ENCODE results near the gene SPATA6.

The SPATA6 gene

DNA sequence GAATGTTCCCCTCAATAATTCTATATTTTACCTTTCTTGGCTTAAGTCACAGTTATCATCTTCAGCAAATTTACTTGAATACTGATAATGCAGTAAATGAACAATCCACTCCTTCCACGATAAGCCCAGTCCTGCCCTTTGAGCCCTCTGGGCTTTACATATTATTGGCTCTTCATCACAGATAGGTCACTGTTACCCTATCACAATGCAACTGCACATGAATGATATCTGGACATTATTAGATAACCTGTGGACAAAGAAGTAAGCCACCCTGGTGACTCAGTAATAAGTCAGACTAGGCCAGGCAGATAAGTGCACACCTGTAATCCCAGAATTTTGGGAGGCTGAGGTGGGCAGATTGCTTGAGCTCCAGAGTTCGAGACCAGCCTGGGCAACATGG is 69.4 kb downstream of the SPATA6 start:
- Histone ChIP-seq H2BK12ac (ENCODE audit: low read length) (no peak overlapping the region), H2BK120ac (ENCODE audit: low read depth, low read length) (no peak overlapping the region), H2AFZ (ENCODE audit: low read length) (no peak overlapping the region), H3K27ac (replicated peaks; ENCODE audit: low read length) (no peak overlapping the region), H4K91ac (ENCODE audit: low read depth, low read length, poor library complexity) (no peak overlapping the region), H3K27me3 (ENCODE audit: control insufficient read depth in 3 of 3, insufficient read depth in 3 of 3, low read depth in 1 of 3, low read length in 3 of 3) (no peaks in the 10 kb centered on the region), H4K8ac (ENCODE audit: low read depth, low read length) (no peak overlapping the region), H2AK5ac (ENCODE audit: low read depth, low read length) (no peak overlapping the region), H3K9ac (ENCODE audit: low read depth, low read length, poor library complexity) (no peak overlapping the region), H3K4me2 (ENCODE audit: insufficient read depth, low read length, poor library complexity, severe bottlenecking) (no peak overlapping the region), H3K4me1 (ENCODE audit: control insufficient read depth in 2 of 2, insufficient read depth in 1 of 2, low read depth in 1 of 2, low read length in 2 of 2) (no peaks in the 10 kb centered on the region), H3K9me3 (replicated peaks in 1 of 2; ENCODE audit: control insufficient read depth in 2 of 2, insufficient read depth in 1 of 2, low read depth in 1 of 2, low read length in 2 of 2) (no peaks in the 10 kb centered on the region), H3K36me3 (replicated peaks in 1 of 2; ENCODE audit: control insufficient read depth in 2 of 2, insufficient read depth in 2 of 2, low read length in 2 of 2) (peaks cover 1 to 3% of the 10 kb centered on the region in 2 donors), H3K14ac (ENCODE audit: low read length) (no peak overlapping the region), H3K79me1 (ENCODE audit: low read depth, low read length) (no peaks in the 10 kb centered on the region), H3K23ac (ENCODE audit: low read depth, low read length, poor library complexity) (no peak overlapping the region), H3K18ac (ENCODE audit: low read length) (no peak overlapping the region), H2BK15ac (ENCODE audit: low read length) (no peak overlapping the region), H3K4ac (ENCODE audit: low read length) (no peak overlapping the region), H3K4me3 (ENCODE audit: low read length in 2 of 2) (no peak overlapping the region), H2BK5ac (ENCODE audit: low read length) (no peak overlapping the region)
- whole genome bisulfite sequencing, 2 donors (ENCODE audit: extremely low coverage in 2 of 2, insufficient read length in 2 of 2, insufficient replicate concordance in 1 of 2), result no CpG with 5 or more reads among the region's 2 CpGs
- no peak for DNase-seq (ENCODE audit: low spot score)

DNA sequence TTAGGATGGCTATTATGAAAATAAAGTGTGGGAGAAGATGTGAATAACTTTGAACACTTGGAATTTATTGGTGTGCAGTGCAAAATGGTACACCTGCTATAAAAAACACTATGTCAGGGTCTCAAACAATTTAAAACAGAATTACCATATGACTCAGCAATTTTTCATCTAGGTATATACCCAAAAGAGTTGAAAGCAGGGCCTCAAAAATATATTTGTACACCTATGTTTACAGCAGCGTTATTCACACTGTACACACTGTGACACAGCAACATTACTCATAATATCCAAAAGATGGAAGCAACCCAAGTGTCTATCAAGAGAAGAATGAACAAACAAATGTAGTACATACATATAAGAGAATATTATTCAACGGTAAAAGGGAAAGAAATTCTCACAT is 75.8 kb downstream of the SPATA6 start:
- H3K27me3 ChIP-seq (ENCODE audit: control insufficient read depth in 3 of 3, insufficient read depth in 3 of 3, low read depth in 1 of 3, low read length in 3 of 3), result no peaks in the 10 kb centered on the region
- H3K9me3 ChIP-seq (replicated peaks in 1 of 2; ENCODE audit: control insufficient read depth in 2 of 2, insufficient read depth in 1 of 2, low read depth in 1 of 2, low read length in 2 of 2), result no peaks in the 10 kb centered on the region
- H2BK5ac ChIP-seq (ENCODE audit: low read length), result no peak overlapping the region
- no peak overlapping the region for H2BK15ac ChIP-seq (ENCODE audit: low read length)
- H2AFZ ChIP-seq (ENCODE audit: low read length), result no peak overlapping the region
- H4K91ac ChIP-seq (ENCODE audit: low read depth, low read length, poor library complexity), result no peak overlapping the region
- no peak overlapping the region for H2AK5ac ChIP-seq (ENCODE audit: low read depth, low read length)
- H3K14ac ChIP-seq (ENCODE audit: low read length), result no peak overlapping the region
- H2BK120ac ChIP-seq (ENCODE audit: low read depth, low read length), result no peak overlapping the region
- peaks cover 0 to 12% of the 10 kb centered on the region in 2 donors for H3K36me3 ChIP-seq (replicated peaks in 1 of 2; ENCODE audit: control insufficient read depth in 2 of 2, insufficient read depth in 2 of 2, low read length in 2 of 2)
- no peak overlapping the region for H3K4me2 ChIP-seq (ENCODE audit: insufficient read depth, low read length, poor library complexity, severe bottlenecking)
- WGBS, 2 donors (ENCODE audit: extremely low coverage in 2 of 2, insufficient read length in 2 of 2, insufficient replicate concordance in 1 of 2), result no CpG with 5 or more reads among the region's 2 CpGs
- H4K8ac ChIP-seq (ENCODE audit: low read depth, low read length), result no peak overlapping the region
- no peak overlapping the region for H3K23ac ChIP-seq (ENCODE audit: low read depth, low read length, poor library complexity)
- no peak overlapping the region for H3K9ac ChIP-seq (ENCODE audit: low read depth, low read length, poor library complexity)
- no peak overlapping the region for H2BK12ac ChIP-seq (ENCODE audit: low read length)
- no peaks in the 10 kb centered on the region for H3K79me1 ChIP-seq (ENCODE audit: low read depth, low read length)
- H3K4me1 ChIP-seq (ENCODE audit: control insufficient read depth in 2 of 2, insufficient read depth in 1 of 2, low read depth in 1 of 2, low read length in 2 of 2), result no peaks in the 10 kb centered on the region
- no peak overlapping the region for H3K27ac ChIP-seq (replicated peaks; ENCODE audit: low read length)
- H3K18ac ChIP-seq (ENCODE audit: low read length), result no peak overlapping the region
- H3K4ac ChIP-seq (ENCODE audit: low read length), result no peak overlapping the region
- no peak for DNase-seq (ENCODE audit: low spot score)
- no peak overlapping the region for H3K4me3 ChIP-seq (ENCODE audit: low read length in 2 of 2)

DNA sequence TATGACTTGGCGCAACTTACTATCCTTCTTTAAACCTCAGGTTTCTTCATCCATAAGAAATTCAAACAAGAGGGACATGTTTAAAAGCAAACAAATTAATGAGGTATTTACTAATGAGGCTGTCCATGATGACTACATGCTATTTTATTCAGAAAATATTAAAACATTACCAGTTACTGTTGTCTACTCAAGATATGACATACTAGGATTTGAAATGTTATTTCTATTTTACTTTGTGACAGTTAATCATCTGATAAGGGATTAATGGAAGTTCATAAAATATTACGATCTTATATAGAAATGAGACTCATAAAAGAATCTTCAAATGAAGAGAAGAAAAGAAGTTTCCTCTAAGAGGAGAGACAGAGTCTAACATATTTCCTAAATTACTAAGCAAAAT is 80.1 kb downstream of the SPATA6 start:
- no peak overlapping the region for H3K4me2 ChIP-seq (ENCODE audit: insufficient read depth, low read length, poor library complexity, severe bottlenecking)
- H3K4me3 ChIP-seq (ENCODE audit: low read length in 2 of 2), result no peak overlapping the region
- WGBS, 2 donors (ENCODE audit: extremely low coverage in 2 of 2, insufficient read length in 2 of 2, insufficient replicate concordance in 1 of 2), result no CpG with 5 or more reads among the region's 2 CpGs

DNA sequence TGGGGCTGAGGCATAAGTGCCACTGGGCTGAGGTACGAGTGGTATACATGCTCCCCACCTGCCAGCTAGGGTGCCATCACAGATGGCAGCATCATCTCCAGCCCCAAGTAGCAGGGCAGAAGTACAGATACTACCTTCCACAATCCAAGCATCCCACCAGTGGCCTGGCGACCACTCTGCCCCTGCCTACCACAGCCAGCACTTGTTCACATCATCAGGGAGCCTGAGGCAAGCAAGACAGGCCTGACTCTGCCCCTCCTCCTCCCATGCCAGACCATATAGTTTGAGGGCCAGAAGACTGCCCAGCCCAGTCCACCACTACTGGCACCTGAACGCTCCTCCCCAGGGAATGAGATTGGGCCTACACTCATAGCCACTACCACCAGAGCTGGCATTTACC is 84.6 kb downstream of the SPATA6 start:
- DNase-seq (ENCODE audit: low spot score), result no peak
- WGBS, 2 donors (ENCODE audit: extremely low coverage in 2 of 2, insufficient read length in 2 of 2, insufficient replicate concordance in 1 of 2), result no CpG with 5 or more reads among the region's 3 CpGs
- Histone ChIP-seq H4K91ac (ENCODE audit: low read depth, low read length, poor library complexity) (peak overlapping the region; percentile 0), H3K27me3 (ENCODE audit: control insufficient read depth in 3 of 3, insufficient read depth in 3 of 3, low read depth in 1 of 3, low read length in 3 of 3) (no peaks in the 10 kb centered on the region), H3K18ac (ENCODE audit: low read length) (no peak overlapping the region), H4K8ac (ENCODE audit: low read depth, low read length) (no peak overlapping the region), H2BK5ac (ENCODE audit: low read length) (no peak overlapping the region), H3K27ac (replicated peaks; ENCODE audit: low read length) (no peak overlapping the region), H2BK12ac (ENCODE audit: low read length) (no peak overlapping the region), H3K9ac (ENCODE audit: low read depth, low read length, poor library complexity) (no peak overlapping the region), H3K79me1 (ENCODE audit: low read depth, low read length) (peaks cover 3% of the 10 kb centered on the region), H3K9me3 (replicated peaks in 1 of 2; ENCODE audit: control insufficient read depth in 2 of 2, insufficient read depth in 1 of 2, low read depth in 1 of 2, low read length in 2 of 2) (peaks cover 0 to 6% of the 10 kb centered on the region in 2 donors), H3K4me1 (ENCODE audit: control insufficient read depth in 2 of 2, insufficient read depth in 1 of 2, low read depth in 1 of 2, low read length in 2 of 2) (no peaks in the 10 kb centered on the region), H3K36me3 (replicated peaks in 1 of 2; ENCODE audit: control insufficient read depth in 2 of 2, insufficient read depth in 2 of 2, low read length in 2 of 2) (peaks cover 4 to 13% of the 10 kb centered on the region in 2 donors), H3K4me2 (ENCODE audit: insufficient read depth, low read length, poor library complexity, severe bottlenecking) (no peak overlapping the region), H3K4me3 (ENCODE audit: low read length in 2 of 2) (no peak overlapping the region), H3K14ac (ENCODE audit: low read length) (peak overlapping the region; percentile 3), H3K23ac (ENCODE audit: low read depth, low read length, poor library complexity) (no peak overlapping the region), H2AFZ (ENCODE audit: low read length) (no peak overlapping the region), H2BK15ac (ENCODE audit: low read length) (no peak overlapping the region), H2AK5ac (ENCODE audit: low read depth, low read length) (peak overlapping the region; percentile 10), H2BK120ac (ENCODE audit: low read depth, low read length) (no peak overlapping the region), H3K4ac (ENCODE audit: low read length) (no peak overlapping the region)

More for the DNA sequence above, 80.1 kb downstream of the SPATA6 start:
- H2BK5ac ChIP-seq (ENCODE audit: low read length), result no peak overlapping the region
- no peak overlapping the region for H2BK15ac ChIP-seq (ENCODE audit: low read length)
- no peak overlapping the region for H2AFZ ChIP-seq (ENCODE audit: low read length)
- H3K9me3 ChIP-seq (replicated peaks in 1 of 2; ENCODE audit: control insufficient read depth in 2 of 2, insufficient read depth in 1 of 2, low read depth in 1 of 2, low read length in 2 of 2), result peaks cover 0 to 6% of the 10 kb centered on the region in 2 donors
- DNase-seq (ENCODE audit: low spot score), result no peak
- no peak overlapping the region for H3K4ac ChIP-seq (ENCODE audit: low read length)
- H4K8ac ChIP-seq (ENCODE audit: low read depth, low read length), result no peak overlapping the region
- H4K91ac ChIP-seq (ENCODE audit: low read depth, low read length, poor library complexity), result no peak overlapping the region
- peaks cover 3% of the 10 kb centered on the region for H3K79me1 ChIP-seq (ENCODE audit: low read depth, low read length)
- no peak overlapping the region for H2BK12ac ChIP-seq (ENCODE audit: low read length)
- no peak overlapping the region for H2BK120ac ChIP-seq (ENCODE audit: low read depth, low read length)
- H3K36me3 ChIP-seq (replicated peaks in 1 of 2; ENCODE audit: control insufficient read depth in 2 of 2, insufficient read depth in 2 of 2, low read length in 2 of 2), result peaks cover 4 to 13% of the 10 kb centered on the region in 2 donors
- no peak overlapping the region for H3K18ac ChIP-seq (ENCODE audit: low read length)
- no peak overlapping the region for H2AK5ac ChIP-seq (ENCODE audit: low read depth, low read length)
- H3K4me1 ChIP-seq (ENCODE audit: control insufficient read depth in 2 of 2, insufficient read depth in 1 of 2, low read depth in 1 of 2, low read length in 2 of 2), result no peaks in the 10 kb centered on the region
- H3K23ac ChIP-seq (ENCODE audit: low read depth, low read length, poor library complexity), result no peak overlapping the region
- no peak overlapping the region for H3K27ac ChIP-seq (replicated peaks; ENCODE audit: low read length)
- H3K27me3 ChIP-seq (ENCODE audit: control insufficient read depth in 3 of 3, insufficient read depth in 3 of 3, low read depth in 1 of 3, low read length in 3 of 3), result no peaks in the 10 kb centered on the region
- H3K9ac ChIP-seq (ENCODE audit: low read depth, low read length, poor library complexity), result no peak overlapping the region
- no peak overlapping the region for H3K14ac ChIP-seq (ENCODE audit: low read length)
